GM23338 (cell line): ENCODE results near the gene CD68. TPM values are rescaled to one million over a fixed set of nuclear protein-coding genes. Genes with fewer than 3 reads are reported as not detected.

Source experiments
- ATAC-seq: fragments of 200-7000 bp; cut with Tn5 transposase; 3 replicates; pipeline ENCODE4 v1.9.1; 2020
- DNase-seq: peaks from one replicate; pipeline ENCODE4 v3.0.0-alpha.2; 2015; ENCODE audit warnings: low spot score
- H2AFZ ChIP-seq: fragments of 200-600 bp; sonication (generic); 2 replicates; pipeline ENCODE4 v1.8.0; 2016; ENCODE audit warnings: antibody characterized with exemption, mild to moderate bottlenecking, moderate library complexity
- H3F3A ChIP-seq: fragments of 200-600 bp; sonication (generic); replicated peaks from 2 replicates; pipeline ENCODE4 v1.8.0; 2017; ENCODE audit warnings: antibody characterized with exemption, mixed run types, low read depth
- H3K27ac ChIP-seq: fragments of 200-600 bp; sonication (generic); 2 replicates; pipeline ENCODE4 v1.6.1; 2016; ENCODE audit warnings: low read depth
- H3K27me3 ChIP-seq: fragments of 200-600 bp; sonication (generic); 2 replicates; pipeline ENCODE4 v1.8.0; 2016; ENCODE audit warnings: mild to moderate bottlenecking, mixed run types, moderate library complexity; ENCODE audit not compliant: insufficient read depth
- H3K36me3 ChIP-seq: fragments of 200-600 bp; sonication (generic); 2 replicates; pipeline ENCODE4 v1.8.0; 2016; ENCODE audit warnings: mild to moderate bottlenecking; ENCODE audit not compliant: insufficient read depth
- H3K4me1 ChIP-seq: fragments of 200-600 bp; sonication (generic); 2 replicates; pipeline ENCODE4 v1.8.0; 2016; ENCODE audit warnings: mild to moderate bottlenecking, moderate library complexity; ENCODE audit not compliant: insufficient read depth
- H3K4me2 ChIP-seq: fragments of 200-600 bp; sonication (generic); 2 replicates; pipeline ENCODE4 v1.7.1; 2017; ENCODE audit warnings: mixed run types
- H3K4me3 ChIP-seq: fragments of 200-600 bp; sonication (generic); 2 replicates; pipeline ENCODE4 v1.6.1; 2016; ENCODE audit warnings: mixed run types
- H3K79me2 ChIP-seq: fragments of 200-600 bp; sonication (generic); replicated peaks from 2 replicates; pipeline ENCODE4 v1.8.0; 2017; ENCODE audit warnings: mild to moderate bottlenecking; ENCODE audit not compliant: insufficient read depth
- H3K9me2 ChIP-seq: fragments of 200-600 bp; sonication (generic); 2 replicates; pipeline ENCODE4 v1.8.0; 2017; ENCODE audit not compliant: insufficient read depth
- H4K20me1 ChIP-seq: fragments of 200-600 bp; sonication (generic); replicated peaks from 2 replicates; pipeline ENCODE4 v1.8.0; 2017; ENCODE audit warnings: mild to moderate bottlenecking; ENCODE audit not compliant: insufficient read depth
- H3K27ac Mint-ChIP-seq: 2 replicates; pipeline ENCODE4 v1.8.0; 2020; ENCODE audit warnings: inconsistent platforms, mild to moderate bottlenecking, moderate library complexity, mixed read lengths
- H3K27me3 Mint-ChIP-seq: 3 replicates; pipeline ENCODE4 v1.8.0; 2022; ENCODE audit warnings: low read depth, mild to moderate bottlenecking, moderate library complexity, mixed read lengths, inconsistent platforms; ENCODE audit not compliant: insufficient read depth, poor library complexity
- H3K36me3 Mint-ChIP-seq: 3 replicates; pipeline ENCODE4 v1.8.0; 2021; ENCODE audit warnings: low read depth, mild to moderate bottlenecking, inconsistent platforms, moderate library complexity, mixed read lengths
- H3K4me1 Mint-ChIP-seq: 3 replicates; pipeline ENCODE4 v1.8.0; 2020; ENCODE audit warnings: mild to moderate bottlenecking, inconsistent platforms, mixed read lengths
- H3K4me3 Mint-ChIP-seq: 3 replicates; pipeline ENCODE4 v1.8.0; 2021; ENCODE audit warnings: moderate library complexity, mild to moderate bottlenecking, inconsistent platforms, mixed read lengths
- H3K9me3 Mint-ChIP-seq: 3 replicates; pipeline ENCODE4 v1.8.0; 2020; ENCODE audit warnings: moderate library complexity, mild to moderate bottlenecking, inconsistent platforms, mixed read lengths
- EZH2 ChIP-seq: fragments of 200-600 bp; sonication (generic); IDR thresholded peaks from one replicate; pipeline ENCODE4 v1.8.0; 2017; ENCODE audit warnings: antibody characterized with exemption, mild to moderate bottlenecking, low read depth; ENCODE audit not compliant: unreplicated experiment
- EZH2phosphoT487 ChIP-seq: fragments of 200-600 bp; sonication (generic); IDR thresholded peaks from one replicate; pipeline ENCODE4 v1.8.1; 2018; ENCODE audit warnings: antibody characterized with exemption; ENCODE audit not compliant: unreplicated experiment
- POLR2AphosphoS5 ChIP-seq: IDR thresholded peaks from 2 replicates; pipeline ENCODE4 v1.6.1; 2016; ENCODE audit warnings: antibody characterized with exemption, low read depth
- STAT1 ChIP-seq: IDR thresholded peaks from one replicate; pipeline ENCODE4 v1.6.1; 2016; ENCODE audit warnings: antibody characterized with exemption; ENCODE audit not compliant: unreplicated experiment
- polyA plus RNA-seq: library from polyadenylated mRNA; unstranded; fragments of >200 nt; fragmentation: Nextera tagmentation; extraction: Ambion mirVana; gene quantifications from 2 replicates; pipeline ENCODE4 v1.2.1, GENCODE V29; 2016
- total RNA-seq: library from RNA; depleted of rRNA; stranded (reverse); fragments of >200 nt; shearing (Covaris generic); gene quantifications from 2 replicates; pipeline ENCODE4 v1.2.3, GENCODE V29; 2014
- TF ChIP-seq, protein P1 (sequence below), 2 experiments: fragments of 200-600 bp in 1 of 2; sonication (generic) in 1 of 2; conservative IDR thresholded peaks; 2 replicates each; pipeline versions ENCODE4 v1.5.1 to v1.6.1; 2016 to 2017; ENCODE audit warnings: antibody characterized with exemption in 2 of 2, low read depth in 2 of 2, mild to moderate bottlenecking in 2 of 2, moderate library complexity in 1 of 2
- TF ChIP-seq, protein P2 (sequence below): IDR thresholded peaks from 2 replicates; pipeline ENCODE4 v1.6.1; 2016; ENCODE audit warnings: antibody characterized with exemption
- TF ChIP-seq, protein P3 (sequence below): fragments of 250-450 bp; sonication (Bioruptor Pico); IDR thresholded peaks from 2 replicates; pipeline ENCODE4 v1.5.0; 2020; ENCODE audit warnings: mild to moderate bottlenecking, moderate library complexity
- TF ChIP-seq, protein P4 (sequence below): IDR thresholded peaks from one replicate; pipeline ENCODE4 v1.6.1; 2018; ENCODE audit warnings: antibody characterized with exemption; ENCODE audit not compliant: unreplicated experiment

CD68 gene
- total and polyA plus RNA-seq, 2 experiments from 2014 or later = not detected

DNA sequence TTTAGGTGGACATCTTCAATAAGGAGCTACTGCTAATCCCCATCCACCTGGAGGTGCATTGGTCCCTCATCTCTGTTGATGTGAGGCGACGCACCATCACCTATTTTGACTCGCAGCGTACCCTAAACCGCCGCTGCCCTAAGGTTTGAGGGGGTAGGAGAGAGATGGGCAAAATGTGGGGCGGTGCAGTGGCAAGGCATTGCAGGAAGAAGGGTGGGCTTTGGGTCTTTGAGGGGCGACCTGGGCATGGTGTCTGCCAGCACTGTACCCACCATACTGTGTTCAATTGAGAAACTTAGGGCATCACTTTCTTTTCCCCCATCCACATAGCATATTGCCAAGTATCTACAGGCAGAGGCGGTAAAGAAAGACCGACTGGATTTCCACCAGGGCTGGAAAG, 9.1 kb upstream of the CD68 start:
- ATAC-seq (no peak), DNase-seq (no peak)
- H3K4me2 ChIP-seq = no peak overlapping the region
- H3F3A ChIP-seq = peaks cover 38% of the 10 kb centered on the region
- H3K27me3 ChIP-seq = no peaks in the 10 kb centered on the region
- peaks cover 31% of the 10 kb centered on the region for H3K36me3 ChIP-seq
- H3K79me2 ChIP-seq = peaks cover 48% of the 10 kb centered on the region
- Mint-ChIP-seq H3K36me3 (peaks cover 88% of the 10 kb centered on the region), H3K27ac (no peak overlapping the region), H3K4me3 (peak overlapping the region; percentile 62; the same call in 1 of the 3 replicates), H3K27me3 (peaks cover 17% of the 10 kb centered on the region), H3K4me1 (peaks cover 27% of the 10 kb centered on the region), H3K9me3 (peaks cover 11% of the 10 kb centered on the region; the same call in 2 of the 3 replicates)
- 0 out of 2 replicates have a peak overlapping the region, but pooled peaks have one; percentile 6 for H3K27ac ChIP-seq
- TF ChIP-seq, protein P1, sequence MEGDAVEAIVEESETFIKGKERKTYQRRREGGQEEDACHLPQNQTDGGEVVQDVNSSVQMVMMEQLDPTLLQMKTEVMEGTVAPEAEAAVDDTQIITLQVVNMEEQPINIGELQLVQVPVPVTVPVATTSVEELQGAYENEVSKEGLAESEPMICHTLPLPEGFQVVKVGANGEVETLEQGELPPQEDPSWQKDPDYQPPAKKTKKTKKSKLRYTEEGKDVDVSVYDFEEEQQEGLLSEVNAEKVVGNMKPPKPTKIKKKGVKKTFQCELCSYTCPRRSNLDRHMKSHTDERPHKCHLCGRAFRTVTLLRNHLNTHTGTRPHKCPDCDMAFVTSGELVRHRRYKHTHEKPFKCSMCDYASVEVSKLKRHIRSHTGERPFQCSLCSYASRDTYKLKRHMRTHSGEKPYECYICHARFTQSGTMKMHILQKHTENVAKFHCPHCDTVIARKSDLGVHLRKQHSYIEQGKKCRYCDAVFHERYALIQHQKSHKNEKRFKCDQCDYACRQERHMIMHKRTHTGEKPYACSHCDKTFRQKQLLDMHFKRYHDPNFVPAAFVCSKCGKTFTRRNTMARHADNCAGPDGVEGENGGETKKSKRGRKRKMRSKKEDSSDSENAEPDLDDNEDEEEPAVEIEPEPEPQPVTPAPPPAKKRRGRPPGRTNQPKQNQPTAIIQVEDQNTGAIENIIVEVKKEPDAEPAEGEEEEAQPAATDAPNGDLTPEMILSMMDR (conservative IDR thresholded peaks at IDR 0.05; ENCODE audit: low read depth in 2 of 2) = no peak
- no peak for TF ChIP-seq POLR2AphosphoS5
- TF ChIP-seq STAT1 = no peak
- no peak for TF ChIP-seq EZH2
- TF ChIP-seq EZH2phosphoT487 = no peak
- H3K4me1 ChIP-seq = peaks cover 20% of the 10 kb centered on the region
- no peak overlapping the region for H3K4me3 ChIP-seq
- no peaks in the 10 kb centered on the region for H3K9me2 ChIP-seq
- H4K20me1 ChIP-seq = peaks cover 20% of the 10 kb centered on the region
- no peak overlapping the region for H2AFZ ChIP-seq

DNA sequence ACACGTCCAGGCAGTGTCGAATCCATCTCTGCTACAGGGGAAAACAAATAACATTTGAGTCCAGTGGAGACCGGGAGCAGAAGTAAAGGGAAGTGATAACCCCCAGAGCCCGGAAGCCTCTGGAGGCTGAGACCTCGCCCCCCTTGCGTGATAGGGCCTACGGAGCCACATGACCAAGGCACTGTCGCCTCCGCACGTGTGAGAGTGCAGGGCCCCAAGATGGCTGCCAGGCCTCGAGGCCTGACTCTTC, 7.2 kb upstream of the CD68 start:
- peaks cover 88% of the 10 kb centered on the region for H3K36me3 Mint-ChIP-seq
- peaks cover 38% of the 10 kb centered on the region for H3K4me1 ChIP-seq
- H3K4me3 ChIP-seq = peak overlapping the region; percentile 53
- ATAC-seq = peak; percentile 87
- H2AFZ ChIP-seq = no peak overlapping the region
- peaks cover 43% of the 10 kb centered on the region for H3K4me1 Mint-ChIP-seq
- H3K27ac Mint-ChIP-seq = peak overlapping the region; percentile 100
- no peaks in the 10 kb centered on the region for H3K27me3 ChIP-seq
- H3K4me3 Mint-ChIP-seq = peak overlapping the region; percentile 90
- H3K27ac ChIP-seq = peak overlapping the region; percentile 93
- H3K36me3 ChIP-seq = peaks cover 37% of the 10 kb centered on the region
- peaks cover 34% of the 10 kb centered on the region for H3K27me3 Mint-ChIP-seq
- H3F3A ChIP-seq = peaks cover 57% of the 10 kb centered on the region
- peak overlapping the region; percentile 70 for H3K4me2 ChIP-seq
- H4K20me1 ChIP-seq = peaks cover 35% of the 10 kb centered on the region
- peaks cover 56% of the 10 kb centered on the region for H3K79me2 ChIP-seq
- no peaks in the 10 kb centered on the region for H3K9me2 ChIP-seq
- peaks cover 11% of the 10 kb centered on the region; the same call in 2 of the 3 replicates for H3K9me3 Mint-ChIP-seq
- no peak for DNase-seq
- TF ChIP-seq, protein P2, sequence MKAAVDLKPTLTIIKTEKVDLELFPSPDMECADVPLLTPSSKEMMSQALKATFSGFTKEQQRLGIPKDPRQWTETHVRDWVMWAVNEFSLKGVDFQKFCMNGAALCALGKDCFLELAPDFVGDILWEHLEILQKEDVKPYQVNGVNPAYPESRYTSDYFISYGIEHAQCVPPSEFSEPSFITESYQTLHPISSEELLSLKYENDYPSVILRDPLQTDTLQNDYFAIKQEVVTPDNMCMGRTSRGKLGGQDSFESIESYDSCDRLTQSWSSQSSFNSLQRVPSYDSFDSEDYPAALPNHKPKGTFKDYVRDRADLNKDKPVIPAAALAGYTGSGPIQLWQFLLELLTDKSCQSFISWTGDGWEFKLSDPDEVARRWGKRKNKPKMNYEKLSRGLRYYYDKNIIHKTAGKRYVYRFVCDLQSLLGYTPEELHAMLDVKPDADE = 0 out of 2 replicates have a peak, but pooled peaks have one; percentile 33
- TF ChIP-seq EZH2 (no peak), POLR2AphosphoS5 (peak; percentile 78), EZH2phosphoT487 (no peak)
- TF ChIP-seq, protein P3, sequence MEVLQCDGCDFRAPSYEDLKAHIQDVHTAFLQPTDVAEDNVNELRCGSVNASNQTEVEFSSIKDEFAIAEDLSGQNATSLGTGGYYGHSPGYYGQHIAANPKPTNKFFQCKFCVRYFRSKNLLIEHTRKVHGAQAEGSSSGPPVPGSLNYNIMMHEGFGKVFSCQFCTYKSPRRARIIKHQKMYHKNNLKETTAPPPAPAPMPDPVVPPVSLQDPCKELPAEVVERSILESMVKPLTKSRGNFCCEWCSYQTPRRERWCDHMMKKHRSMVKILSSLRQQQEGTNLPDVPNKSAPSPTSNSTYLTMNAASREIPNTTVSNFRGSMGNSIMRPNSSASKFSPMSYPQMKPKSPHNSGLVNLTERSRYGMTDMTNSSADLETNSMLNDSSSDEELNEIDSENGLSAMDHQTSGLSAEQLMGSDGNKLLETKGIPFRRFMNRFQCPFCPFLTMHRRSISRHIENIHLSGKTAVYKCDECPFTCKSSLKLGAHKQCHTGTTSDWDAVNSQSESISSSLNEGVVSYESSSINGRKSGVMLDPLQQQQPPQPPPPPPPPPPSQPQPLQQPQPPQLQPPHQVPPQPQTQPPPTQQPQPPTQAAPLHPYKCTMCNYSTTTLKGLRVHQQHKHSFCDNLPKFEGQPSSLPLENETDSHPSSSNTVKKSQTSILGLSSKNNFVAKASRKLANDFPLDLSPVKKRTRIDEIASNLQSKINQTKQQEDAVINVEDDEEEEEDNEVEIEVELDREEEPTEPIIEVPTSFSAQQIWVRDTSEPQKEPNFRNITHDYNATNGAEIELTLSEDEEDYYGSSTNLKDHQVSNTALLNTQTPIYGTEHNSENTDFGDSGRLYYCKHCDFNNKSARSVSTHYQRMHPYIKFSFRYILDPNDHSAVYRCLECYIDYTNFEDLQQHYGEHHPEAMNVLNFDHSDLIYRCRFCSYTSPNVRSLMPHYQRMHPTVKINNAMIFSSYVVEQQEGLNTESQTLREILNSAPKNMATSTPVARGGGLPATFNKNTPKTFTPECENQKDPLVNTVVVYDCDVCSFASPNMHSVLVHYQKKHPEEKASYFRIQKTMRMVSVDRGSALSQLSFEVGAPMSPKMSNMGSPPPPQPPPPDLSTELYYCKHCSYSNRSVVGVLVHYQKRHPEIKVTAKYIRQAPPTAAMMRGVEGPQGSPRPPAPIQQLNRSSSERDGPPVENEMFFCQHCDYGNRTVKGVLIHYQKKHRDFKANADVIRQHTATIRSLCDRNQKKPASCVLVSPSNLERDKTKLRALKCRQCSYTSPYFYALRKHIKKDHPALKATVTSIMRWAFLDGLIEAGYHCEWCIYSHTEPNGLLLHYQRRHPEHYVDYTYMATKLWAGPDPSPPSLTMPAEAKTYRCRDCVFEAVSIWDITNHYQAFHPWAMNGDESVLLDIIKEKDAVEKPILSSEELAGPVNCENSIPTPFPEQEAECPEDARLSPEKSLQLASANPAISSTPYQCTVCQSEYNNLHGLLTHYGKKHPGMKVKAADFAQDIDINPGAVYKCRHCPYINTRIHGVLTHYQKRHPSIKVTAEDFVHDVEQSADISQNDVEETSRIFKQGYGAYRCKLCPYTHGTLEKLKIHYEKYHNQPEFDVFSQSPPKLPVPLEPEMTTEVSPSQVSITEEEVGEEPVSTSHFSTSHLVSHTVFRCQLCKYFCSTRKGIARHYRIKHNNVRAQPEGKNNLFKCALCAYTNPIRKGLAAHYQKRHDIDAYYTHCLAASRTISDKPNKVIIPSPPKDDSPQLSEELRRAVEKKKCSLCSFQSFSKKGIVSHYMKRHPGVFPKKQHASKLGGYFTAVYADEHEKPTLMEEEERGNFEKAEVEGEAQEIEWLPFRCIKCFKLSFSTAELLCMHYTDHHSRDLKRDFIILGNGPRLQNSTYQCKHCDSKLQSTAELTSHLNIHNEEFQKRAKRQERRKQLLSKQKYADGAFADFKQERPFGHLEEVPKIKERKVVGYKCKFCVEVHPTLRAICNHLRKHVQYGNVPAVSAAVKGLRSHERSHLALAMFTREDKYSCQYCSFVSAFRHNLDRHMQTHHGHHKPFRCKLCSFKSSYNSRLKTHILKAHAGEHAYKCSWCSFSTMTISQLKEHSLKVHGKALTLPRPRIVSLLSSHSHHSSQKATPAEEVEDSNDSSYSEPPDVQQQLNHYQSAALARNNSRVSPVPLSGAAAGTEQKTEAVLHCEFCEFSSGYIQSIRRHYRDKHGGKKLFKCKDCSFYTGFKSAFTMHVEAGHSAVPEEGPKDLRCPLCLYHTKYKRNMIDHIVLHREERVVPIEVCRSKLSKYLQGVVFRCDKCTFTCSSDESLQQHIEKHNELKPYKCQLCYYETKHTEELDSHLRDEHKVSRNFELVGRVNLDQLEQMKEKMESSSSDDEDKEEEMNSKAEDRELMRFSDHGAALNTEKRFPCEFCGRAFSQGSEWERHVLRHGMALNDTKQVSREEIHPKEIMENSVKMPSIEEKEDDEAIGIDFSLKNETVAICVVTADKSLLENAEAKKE (CRISPR knock-in tag) = no peak
- TF ChIP-seq, protein P4, sequence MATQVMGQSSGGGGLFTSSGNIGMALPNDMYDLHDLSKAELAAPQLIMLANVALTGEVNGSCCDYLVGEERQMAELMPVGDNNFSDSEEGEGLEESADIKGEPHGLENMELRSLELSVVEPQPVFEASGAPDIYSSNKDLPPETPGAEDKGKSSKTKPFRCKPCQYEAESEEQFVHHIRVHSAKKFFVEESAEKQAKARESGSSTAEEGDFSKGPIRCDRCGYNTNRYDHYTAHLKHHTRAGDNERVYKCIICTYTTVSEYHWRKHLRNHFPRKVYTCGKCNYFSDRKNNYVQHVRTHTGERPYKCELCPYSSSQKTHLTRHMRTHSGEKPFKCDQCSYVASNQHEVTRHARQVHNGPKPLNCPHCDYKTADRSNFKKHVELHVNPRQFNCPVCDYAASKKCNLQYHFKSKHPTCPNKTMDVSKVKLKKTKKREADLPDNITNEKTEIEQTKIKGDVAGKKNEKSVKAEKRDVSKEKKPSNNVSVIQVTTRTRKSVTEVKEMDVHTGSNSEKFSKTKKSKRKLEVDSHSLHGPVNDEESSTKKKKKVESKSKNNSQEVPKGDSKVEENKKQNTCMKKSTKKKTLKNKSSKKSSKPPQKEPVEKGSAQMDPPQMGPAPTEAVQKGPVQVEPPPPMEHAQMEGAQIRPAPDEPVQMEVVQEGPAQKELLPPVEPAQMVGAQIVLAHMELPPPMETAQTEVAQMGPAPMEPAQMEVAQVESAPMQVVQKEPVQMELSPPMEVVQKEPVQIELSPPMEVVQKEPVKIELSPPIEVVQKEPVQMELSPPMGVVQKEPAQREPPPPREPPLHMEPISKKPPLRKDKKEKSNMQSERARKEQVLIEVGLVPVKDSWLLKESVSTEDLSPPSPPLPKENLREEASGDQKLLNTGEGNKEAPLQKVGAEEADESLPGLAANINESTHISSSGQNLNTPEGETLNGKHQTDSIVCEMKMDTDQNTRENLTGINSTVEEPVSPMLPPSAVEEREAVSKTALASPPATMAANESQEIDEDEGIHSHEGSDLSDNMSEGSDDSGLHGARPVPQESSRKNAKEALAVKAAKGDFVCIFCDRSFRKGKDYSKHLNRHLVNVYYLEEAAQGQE = no peak
